ENCODE results near the gene XYLT2.
"Not testable (repeated sequence)": the region's sequence is repeated elsewhere in the genome, so short reads cannot be mapped to it uniquely, and the experiment has no call there.

The XYLT2 gene

DNA sequence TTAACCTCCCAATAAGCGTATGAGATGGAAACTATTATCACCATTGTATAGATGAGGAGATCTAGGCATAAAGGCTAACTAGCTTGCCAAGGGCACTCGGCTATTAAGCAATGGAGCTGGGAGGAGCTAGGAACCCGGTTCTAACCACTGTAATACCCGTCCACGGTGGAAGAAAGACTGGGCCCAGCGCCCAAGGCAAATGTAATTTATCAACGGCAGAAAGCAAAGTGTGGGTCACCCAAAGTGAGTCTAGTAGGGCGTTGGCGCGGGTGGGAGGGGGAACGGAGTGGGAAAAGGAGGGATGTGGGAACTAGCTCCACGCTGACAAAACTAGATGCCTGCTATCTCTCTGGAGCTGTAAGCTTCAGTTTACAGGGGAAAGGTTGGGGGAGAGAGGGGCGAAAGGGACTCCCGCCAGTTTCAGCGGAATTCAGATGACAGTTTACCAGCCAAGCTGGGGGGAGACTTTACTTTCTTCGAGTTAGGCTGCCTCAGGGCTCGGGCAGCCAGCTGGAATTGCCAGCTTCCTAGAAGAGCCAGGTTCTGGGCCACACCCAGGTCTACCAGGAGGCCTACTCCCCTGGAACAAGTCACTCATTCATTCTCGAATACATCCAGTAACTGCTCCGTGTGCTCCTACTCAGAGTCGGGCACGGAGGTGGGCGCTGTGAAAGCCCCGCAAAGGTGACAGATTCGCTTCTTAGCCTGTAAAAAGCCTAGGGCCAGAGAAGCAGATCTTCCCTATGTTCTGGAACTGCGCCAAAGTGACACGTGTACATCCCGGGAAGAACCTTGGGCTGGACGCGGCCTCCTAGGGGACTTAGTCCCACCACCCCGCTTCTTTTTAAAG, 50.6 kb downstream of the XYLT2 start:
- Mint-ChIP-seq H3K27ac (peak overlapping the region; percentile 93), H3K27me3 (no peaks in the 10 kb centered on the region), H3K36me3 (ENCODE audit: low read depth) (peaks cover 54% of the 10 kb centered on the region), H3K4me1 (ENCODE audit: low read depth) (peaks cover 36% of the 10 kb centered on the region), H3K9me3 (no peaks in the 10 kb centered on the region), H3K4me3 (peak overlapping the region; percentile 95)
- DNase-seq, result peak; percentile 57

DNA sequence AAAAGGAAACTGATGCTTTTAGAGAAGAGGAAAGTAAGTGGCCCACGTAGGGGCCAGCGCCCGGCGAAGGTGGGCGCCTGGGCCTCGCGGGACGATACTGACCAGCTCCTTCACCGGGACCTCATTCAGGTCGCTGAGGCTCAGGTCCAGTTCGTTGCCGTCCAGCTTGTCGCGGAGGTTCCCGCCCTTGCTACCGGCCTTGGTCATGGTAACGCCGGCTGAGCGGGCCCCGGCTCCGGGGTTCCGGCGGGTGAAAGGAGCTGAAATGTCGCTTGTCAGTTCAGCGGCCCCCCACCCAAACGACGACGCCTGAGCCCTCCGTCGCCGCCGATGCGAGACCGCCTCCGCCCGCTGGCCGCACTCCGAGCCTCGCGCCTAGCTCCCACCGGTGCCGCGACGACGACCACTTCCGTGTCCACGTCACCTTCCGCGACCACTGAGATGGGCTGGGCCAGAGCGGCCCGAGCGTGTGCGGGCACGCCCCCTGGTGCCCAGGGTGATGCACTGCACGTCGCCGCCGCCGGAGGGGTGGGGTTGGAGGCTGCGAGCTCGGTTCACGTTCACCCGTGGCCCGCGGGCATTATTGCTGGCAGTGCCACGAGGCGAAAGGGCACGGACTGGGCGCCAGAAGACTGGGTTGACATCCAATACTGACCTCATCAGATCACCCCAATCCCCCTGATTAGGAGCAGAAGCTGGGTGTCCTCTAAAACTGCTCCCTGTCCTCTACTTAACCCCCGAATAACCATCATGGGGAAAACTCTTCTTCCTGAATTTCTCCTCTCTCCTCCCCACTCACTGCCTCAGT, 51.4 kb downstream of the XYLT2 start, which contains the start of gene LRRC59:
TSS of gene LRRC59 (minus strand) at position 413 of the 808 bp plus-strand sequence. CDS start at position 207, 206 bp downstream.
- Mint-ChIP-seq H3K4me1 (ENCODE audit: low read depth) (peaks cover 33% of the 10 kb centered on the region), H3K27me3 (no peaks in the 10 kb centered on the region), H3K27ac (peak within 1 kb of the TSS; percentile 93), H3K36me3 (ENCODE audit: low read depth) (peaks cover 45% of the 10 kb centered on the region), H3K9me3 (no peaks in the 10 kb centered on the region), H3K4me3 (peak within 1 kb of the TSS; percentile 95)
- DNase-seq, result peak; percentile 97

DNA sequence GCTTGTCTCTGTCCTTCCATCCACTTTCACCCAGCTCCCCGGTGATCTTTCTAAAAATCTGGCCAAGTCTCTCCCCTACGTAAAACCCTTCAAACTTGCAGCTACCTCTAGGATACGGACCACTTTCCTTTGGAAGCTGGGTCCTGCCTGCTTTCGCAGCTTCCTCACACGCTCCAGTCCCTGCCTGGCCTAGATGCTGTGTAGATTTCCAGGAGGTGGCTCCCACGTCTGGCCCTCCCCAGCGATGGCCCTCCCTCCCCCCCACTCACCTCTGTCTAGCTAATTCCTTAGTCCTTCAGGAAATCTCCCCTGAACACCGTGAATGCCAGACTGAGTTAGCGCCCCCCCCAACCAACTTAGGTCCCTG, 52.0 kb downstream of the XYLT2 start:
- Mint-ChIP-seq H3K9me3 (no peaks in the 10 kb centered on the region), H3K4me1 (ENCODE audit: low read depth) (peaks cover 33% of the 10 kb centered on the region), H3K27ac (peak overlapping the region; percentile 93), H3K27me3 (no peaks in the 10 kb centered on the region), H3K36me3 (ENCODE audit: low read depth) (peaks cover 39% of the 10 kb centered on the region), H3K4me3 (peak overlapping the region; percentile 95)
- DNase-seq, result no peak

DNA sequence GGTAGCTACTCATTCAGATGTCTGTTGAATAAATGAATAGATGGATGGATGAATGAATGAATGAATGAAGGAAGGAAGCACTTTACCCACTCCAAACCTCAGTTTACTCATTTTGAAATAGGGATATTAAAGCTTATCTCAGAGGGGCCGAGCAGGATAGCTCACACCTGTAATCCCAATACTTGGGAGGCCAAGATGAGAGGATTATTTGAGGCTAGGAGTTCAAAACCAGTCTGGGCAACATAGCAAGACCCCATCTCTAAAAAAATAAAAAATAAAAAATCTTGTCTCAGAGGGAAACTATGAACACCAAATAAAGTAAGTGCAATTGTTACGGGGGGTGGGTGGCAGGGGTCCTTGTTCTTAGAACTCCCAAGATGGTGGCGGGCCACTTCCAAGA, 52.7 kb downstream of the XYLT2 start:
- not testable (repeated sequence) for H3K27me3 Mint-ChIP-seq, H3K9me3 Mint-ChIP-seq, DNase-seq, H3K27ac Mint-ChIP-seq
- peaks cover 26% of the 10 kb centered on the region for H3K4me1 Mint-ChIP-seq (ENCODE audit: low read depth)
- H3K4me3 Mint-ChIP-seq, result peak overlapping the region; percentile 20
- H3K36me3 Mint-ChIP-seq (ENCODE audit: low read depth), result peaks cover 32% of the 10 kb centered on the region

DNA sequence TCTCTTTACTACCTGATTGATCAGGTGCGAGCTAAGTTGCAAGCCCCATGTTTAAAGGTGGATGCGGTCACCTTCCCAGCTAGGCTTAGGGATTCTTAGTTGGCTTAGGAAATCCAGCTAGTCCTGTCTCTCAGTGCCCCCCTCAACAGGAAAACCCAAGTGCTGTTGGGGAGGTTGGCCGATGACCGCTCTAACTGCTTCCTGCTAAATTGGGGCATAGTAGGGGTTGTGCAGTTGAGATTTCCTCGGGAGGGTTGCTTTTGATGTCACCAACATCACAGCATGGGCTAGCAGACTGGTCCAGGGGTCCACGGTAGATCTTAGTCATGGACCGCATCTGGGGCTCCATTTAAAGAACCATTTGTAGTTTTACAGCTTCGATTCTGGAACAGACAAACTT, 53.7 kb downstream of the XYLT2 start:
- H3K27ac Mint-ChIP-seq, H3K27me3 Mint-ChIP-seq, DNase-seq, H3K9me3 Mint-ChIP-seq, H3K4me3 Mint-ChIP-seq: not testable (repeated sequence)
- Mint-ChIP-seq H3K4me1 (ENCODE audit: low read depth) (peaks cover 21% of the 10 kb centered on the region), H3K36me3 (ENCODE audit: low read depth) (peaks cover 23% of the 10 kb centered on the region)

DNA sequence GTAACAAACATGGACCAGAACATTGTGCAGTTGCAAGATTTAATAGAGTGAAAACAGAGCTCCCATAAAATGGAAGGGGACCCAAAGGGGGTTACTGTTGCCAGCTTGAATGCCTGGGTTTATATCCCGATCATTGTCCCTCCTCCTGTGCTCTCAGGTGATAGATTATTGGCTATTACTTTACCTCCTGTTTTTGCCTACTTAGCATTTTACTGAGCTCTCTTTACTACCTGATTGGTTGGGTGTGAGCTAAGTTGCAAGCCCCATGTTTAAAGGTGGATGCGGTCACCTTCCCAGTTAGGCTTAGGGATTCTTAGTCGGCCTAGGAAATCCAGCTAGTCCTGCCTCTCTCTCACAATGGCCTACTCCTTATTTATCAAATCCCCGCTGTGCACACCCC, 59.4 kb downstream of the XYLT2 start:
- not testable (repeated sequence) for H3K36me3 Mint-ChIP-seq (ENCODE audit: low read depth); H3K4me3 Mint-ChIP-seq; H3K27ac Mint-ChIP-seq; DNase-seq; H3K9me3 Mint-ChIP-seq; H3K4me1 Mint-ChIP-seq (ENCODE audit: low read depth)
- peaks cover 17% of the 10 kb centered on the region for H3K27me3 Mint-ChIP-seq

DNA sequence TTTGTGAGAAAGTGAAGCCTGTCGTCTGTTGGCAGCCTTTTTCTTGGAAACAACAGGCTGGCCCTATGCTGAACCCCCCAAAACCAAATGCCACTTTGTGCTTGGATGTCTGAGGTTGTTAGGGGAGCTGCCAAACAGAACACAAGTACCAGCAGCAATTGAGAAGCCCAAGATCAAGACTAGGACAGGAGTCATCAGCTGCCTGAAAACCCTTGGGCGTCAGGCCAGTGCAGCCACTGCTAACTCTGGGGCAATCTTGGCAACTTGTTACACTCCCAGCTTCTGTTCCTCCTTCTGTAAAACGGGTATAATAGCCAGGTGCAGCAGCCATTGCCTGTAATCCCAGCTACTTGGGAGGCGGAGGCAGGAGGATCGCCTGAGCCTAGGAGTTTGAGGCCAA, 60.7 kb downstream of the XYLT2 start:
- H3K4me1 Mint-ChIP-seq (ENCODE audit: low read depth), result no peaks in the 10 kb centered on the region
- no peak overlapping the region for H3K4me3 Mint-ChIP-seq
- H3K36me3 Mint-ChIP-seq (ENCODE audit: low read depth), result no peaks in the 10 kb centered on the region
- no peak overlapping the region for H3K27ac Mint-ChIP-seq
- DNase-seq, result no peak
- H3K27me3 Mint-ChIP-seq, result peaks cover 17% of the 10 kb centered on the region
- no peaks in the 10 kb centered on the region for H3K9me3 Mint-ChIP-seq

DNA sequence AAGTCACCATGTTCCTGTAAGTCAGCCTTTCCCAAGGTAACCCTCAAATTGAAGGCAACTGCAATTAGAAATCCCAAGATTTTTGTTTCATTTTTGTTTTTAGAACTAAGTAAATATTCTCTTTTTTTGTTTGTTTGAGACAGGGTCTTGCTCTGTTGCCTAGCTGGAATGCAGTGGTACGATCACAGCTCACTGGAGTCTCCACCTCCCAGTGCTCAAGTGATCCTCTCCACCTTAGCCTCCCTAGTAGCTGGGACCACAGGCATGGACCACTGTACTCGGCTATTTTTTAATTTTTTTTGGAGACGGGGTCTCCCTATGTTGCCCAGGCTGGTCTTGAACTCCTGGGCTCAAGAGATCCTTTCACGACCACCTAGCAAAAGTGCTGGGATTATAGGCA, 62.0 kb downstream of the XYLT2 start:
- Mint-ChIP-seq H3K36me3 (ENCODE audit: low read depth) (no peaks in the 10 kb centered on the region), H3K9me3 (no peaks in the 10 kb centered on the region), H3K4me1 (ENCODE audit: low read depth) (no peaks in the 10 kb centered on the region), H3K27ac (no peak overlapping the region), H3K27me3 (peaks cover 17% of the 10 kb centered on the region), H3K4me3 (no peak overlapping the region)
- DNase-seq, result no peak

Measured in activated T-cell treated with anti-CD3 and anti-CD28 coated beads, Interleukin-2, amount 50 U/mL, for 24 hours (primary cell).